Endothelial cell of umbilical vein (primary cell): ENCODE data around the gene MS4A14. TPM values are rescaled to one million over a fixed set of nuclear protein-coding genes. Genes with fewer than 3 reads are reported as not detected.

Experiments
- BruUV-seq: library from RNA; stranded (reverse); fragments of 400-500 nt; replicated peaks from 2 replicates; lab custom pipeline; 2021; lab: Mats Ljungman, UMichigan
- CTCF ChIA-PET: fragments of 300-600, 350-600 bp; sonication (Branson Sonifier 250); formaldehyde crosslinking; loops from one replicate; lab custom pipeline; 2021; ENCODE audit warnings: antibody characterized with exemption, inconsistent platforms; lab: Charles Lee
- POLR2A ChIA-PET: fragments of 300-600, 350-600 bp; sonication (Branson Sonifier 250); formaldehyde crosslinking; loops from one replicate; lab custom pipeline; 2021; ENCODE audit warnings: antibody characterized with exemption, inconsistent platforms; lab: Charles Lee
- DNase-seq: peaks from one replicate; pipeline ENCODE4 v3.0.0-alpha.2; 2011; ENCODE audit warnings: low read depth, low spot score
- FAIRE-seq: peaks from 2 replicates; lab custom pipeline; 2011; peaks lifted over from hg19 to GRCh38; lab: Jason Lieb, UNC
- H2AFZ ChIP-seq: 2 replicates; pipeline ENCODE4 v1.6.0; 2012; ENCODE audit warnings: low read depth, low read length, control low read depth, inconsistent platforms
- H3K27ac ChIP-seq: 2 replicates; pipeline ENCODE4 v1.5.1; 2011; ENCODE audit warnings: low read depth, mild to moderate bottlenecking, control low read depth, low read length, moderate library complexity; ENCODE audit not compliant: insufficient read depth
- H3K27me3 ChIP-seq, 2 experiments: 2 replicates each; pipeline versions ENCODE4 v1.6.0 to v1.6.1; 2011; ENCODE audit warnings: low read length in 2 of 2, mixed read lengths in 1 of 2; ENCODE audit not compliant: control insufficient read depth in 2 of 2, insufficient read depth in 2 of 2
- H3K36me3 ChIP-seq, 2 experiments: 2 replicates in 1 of 2; 3 replicates in 1 of 2; pipeline ENCODE4 v1.5.1; 2011; ENCODE audit warnings: low read length in 2 of 2, mild to moderate bottlenecking in 1 of 2, moderate library complexity in 1 of 2; ENCODE audit not compliant: control insufficient read depth in 2 of 2, insufficient read depth in 2 of 2; ENCODE audit errors: extremely low read depth in 1 of 2
- H3K4me1 ChIP-seq: 3 replicates; pipeline ENCODE4 v1.5.1; 2011; ENCODE audit warnings: mild to moderate bottlenecking, low read length; ENCODE audit not compliant: control insufficient read depth, insufficient read depth; ENCODE audit errors: extremely low read depth
- H3K4me2 ChIP-seq: 2 replicates; pipeline ENCODE4 v1.6.1; 2011; ENCODE audit warnings: low read length, control low read depth, mixed read lengths; ENCODE audit not compliant: insufficient read depth
- H3K4me3 ChIP-seq, 3 experiments: fragments of 200-600 bp in 1 of 3; sonication (generic), shearing (Covaris generic) in 1 of 3; replicated peaks in 1 of 3; 2 replicates each; pipeline ENCODE4 v1.5.1; 2011 to 2016; ENCODE audit warnings: control low read depth in 3 of 3, low read length in 3 of 3, mild to moderate bottlenecking in 2 of 3, inconsistent platforms in 1 of 3, low read depth in 1 of 3, moderate library complexity in 1 of 3; ENCODE audit not compliant: insufficient read depth in 1 of 3
- H3K79me2 ChIP-seq: 2 replicates; pipeline ENCODE4 v1.6.0; 2012; ENCODE audit warnings: low read length, inconsistent platforms; ENCODE audit not compliant: control insufficient read depth, insufficient read depth
- H3K9ac ChIP-seq: replicated peaks from 2 replicates; pipeline ENCODE3; 2011; ENCODE audit warnings: low read length, control low read depth; ENCODE audit not compliant: insufficient read depth; ENCODE audit errors: extremely low read depth
- H3K9me1 ChIP-seq: replicated peaks from 3 replicates; pipeline ENCODE4 v1.6.0; 2011; ENCODE audit warnings: mild to moderate bottlenecking, low read length; ENCODE audit not compliant: control insufficient read depth, insufficient read depth; ENCODE audit errors: extremely low read depth
- H3K9me3 ChIP-seq: replicated peaks from 2 replicates; pipeline ENCODE4 v1.5.1; 2012; ENCODE audit warnings: low read length, inconsistent platforms; ENCODE audit not compliant: control insufficient read depth, insufficient read depth
- H4K20me1 ChIP-seq: replicated peaks from 2 replicates; pipeline ENCODE3; 2011; ENCODE audit warnings: mild to moderate bottlenecking, low read length; ENCODE audit not compliant: control insufficient read depth, insufficient read depth; ENCODE audit errors: extremely low read depth
- CTCF ChIP-seq, 2 donors: IDR thresholded peaks; 1 replicate in 1 of 2; 2 replicates in 1 of 2; pipeline ENCODE4 v1.5.1; 2011; ENCODE audit warnings: low read length in 2 of 2, mild to moderate bottlenecking in 2 of 2, moderate library complexity in 2 of 2, control low read depth in 1 of 2, inconsistent platforms in 1 of 2, low read depth in 1 of 2; ENCODE audit not compliant: insufficient read depth in 1 of 2; ENCODE audit errors: extremely low read depth in 1 of 2
- EZH2 ChIP-seq: IDR thresholded peaks from 2 replicates; pipeline ENCODE4 v1.6.1; 2012; ENCODE audit warnings: borderline replicate concordance, low read depth, mild to moderate bottlenecking, moderate library complexity, low read length, inconsistent platforms; ENCODE audit not compliant: severe bottlenecking
- FOS ChIP-seq: IDR thresholded peaks from 2 replicates; pipeline ENCODE4 v1.6.1; 2011; ENCODE audit warnings: mild to moderate bottlenecking, low read length, moderate library complexity, borderline replicate concordance; ENCODE audit not compliant: insufficient read depth
- GATA2 ChIP-seq: IDR thresholded peaks from 2 replicates; pipeline ENCODE4 v1.7.0; 2011; ENCODE audit warnings: low read depth, mild to moderate bottlenecking, moderate library complexity, mixed read lengths, low read length; ENCODE audit not compliant: insufficient read length, insufficient read depth
- JUN ChIP-seq: IDR thresholded peaks from 2 replicates; pipeline ENCODE4 v1.6.1; 2011; ENCODE audit warnings: borderline replicate concordance, low read depth; ENCODE audit not compliant: insufficient read length, insufficient read depth
- MAX ChIP-seq: IDR thresholded peaks from 2 replicates; pipeline ENCODE4 v1.6.1; 2011; ENCODE audit not compliant: insufficient read depth, insufficient read length
- MYC ChIP-seq: IDR thresholded peaks from one replicate; pipeline ENCODE4 v1.6.1; 2011; ENCODE audit warnings: mild to moderate bottlenecking, low read depth, low read length
- POLR2A ChIP-seq: IDR thresholded peaks from 2 replicates; pipeline ENCODE4 v1.6.1; 2012; ENCODE audit warnings: low read depth, mild to moderate bottlenecking, control low read depth, low read length
- POLR2AphosphoS5 ChIP-seq: IDR thresholded peaks from 2 replicates; pipeline ENCODE4 v1.6.1; 2012; ENCODE audit warnings: low read depth, mild to moderate bottlenecking, control low read depth, low read length, moderate library complexity; ENCODE audit not compliant: insufficient read depth
- dilution Hi-C: fragments of 300-500 bp; cut with MboI; formaldehyde crosslinking; loops from one replicate; pipeline ENCODE4 v1.15.0; 2019; ENCODE audit warnings: low sequenced_read_pairs; ENCODE audit not compliant: extremely low pct_ligation_motif_present
- intact Hi-C: fragments of 100-400 bp; cut with micrococcal nuclease; formaldehyde crosslinking; loops from one replicate; pipeline ENCODE4 v1.10.0; 2022
- polyA plus RNA-seq, 4 experiments: library from polyadenylated mRNA; depleted of rRNA in 3 of 4; stranded (reverse) in 3 of 4; unstranded in 1 of 4; fragments of >200 nt; gene quantifications; 2 replicates each; pipeline versions ENCODE4 v1.2.1 to v1.2.3, GENCODE V29; 2011 to 2012; ENCODE audit warnings: missing spikeins in 1 of 4
- total RNA-seq: library from RNA; stranded (reverse); gene quantifications from 2 replicates; pipeline ENCODE4 v1.2.3, GENCODE V29; 2021

MS4A14 gene
- total and polyA plus RNA-seq, 2 donors (not counting 3 experiments of a cell fraction or from before 2014, with no cell fraction given), result not detected

- no peaks in the 10 kb centered on the region for H3K79me2 ChIP-seq
- no peaks in the 10 kb centered on the region for H3K4me1 ChIP-seq
- no peak within 1 kb of the TSS for H3K4me2 ChIP-seq
- no peaks in the 10 kb centered on the region for H3K9me3 ChIP-seq
- no peak within 1 kb of the TSS for H3K9ac ChIP-seq
- ChIA-PET CTCF (interaction anchor here (2.6 kb wide), 1 partner anchor 92 kb away, joined by 8 read pairs; no protein-coding TSS in a partner anchor), POLR2A (no interaction called here)
- TF ChIP-seq EZH2 (no peak), POLR2A (no peak), POLR2AphosphoS5 (no peak), CTCF (IDR thresholded peaks at IDR 0.05; ENCODE audit: extremely low read depth in 1 of 2, insufficient read depth in 1 of 2, low read depth in 1 of 2, low read length in 2 of 2) (no peak), GATA2 (no peak), MYC (no peak), JUN (no peak), MAX (no peak), FOS (no peak)
- no peaks in the 10 kb centered on the region for H3K9me1 ChIP-seq
- no peak for DNase-seq
- H3K27me3 ChIP-seq, result no peaks in the 10 kb centered on the region
- intact Hi-C loops (no loop called here), dilution Hi-C loops (no loop called here)
- no peak within 1 kb of the TSS for H2AFZ ChIP-seq
- no peaks in the 10 kb centered on the region for H4K20me1 ChIP-seq
- no peaks in the 10 kb centered on the region for H3K36me3 ChIP-seq
- no peak for FAIRE-seq
- H3K27ac ChIP-seq, result no peak within 1 kb of the TSS
- H3K4me3 ChIP-seq, result no peak within 1 kb of the TSS
- BruUV-seq, result no TSS peak
These were observed 59.3 kb downstream of the MS4A14 start, which contains the start of gene MS4A1 for GRCh38 chr11:60455531-60456042. TSS of gene MS4A1 (plus strand) at chr11:60455847. CDS start at chr11:60462375, 6,528 bp downstream.
